Activated naive CD4-positive, alpha-beta T cell treated with anti-CD3 and anti-CD28 coated beads, Interleukin-2, amount 50 U/mL, for 24 hours (primary cell): Measurements from ENCODE around the gene MRNIP.

Source experiments
- H3K27ac Mint-ChIP-seq: one replicate; pipeline ENCODE4 v1.8.0; 2021; ENCODE audit warnings: mild to moderate bottlenecking, mixed read lengths
- H3K27me3 Mint-ChIP-seq: one replicate; pipeline ENCODE4 v1.8.0; 2021; ENCODE audit warnings: mixed read lengths
- H3K36me3 Mint-ChIP-seq: one replicate; pipeline ENCODE4 v1.8.0; 2021; ENCODE audit warnings: mixed read lengths
- H3K4me1 Mint-ChIP-seq: one replicate; pipeline ENCODE4 v1.8.0; 2021; ENCODE audit warnings: mixed read lengths
- H3K4me3 Mint-ChIP-seq: one replicate; pipeline ENCODE4 v1.8.0; 2021; ENCODE audit warnings: mild to moderate bottlenecking, mixed read lengths
- H3K9me3 Mint-ChIP-seq: one replicate; pipeline ENCODE4 v1.8.0; 2021; ENCODE audit warnings: mixed read lengths

MRNIP gene

DNA sequence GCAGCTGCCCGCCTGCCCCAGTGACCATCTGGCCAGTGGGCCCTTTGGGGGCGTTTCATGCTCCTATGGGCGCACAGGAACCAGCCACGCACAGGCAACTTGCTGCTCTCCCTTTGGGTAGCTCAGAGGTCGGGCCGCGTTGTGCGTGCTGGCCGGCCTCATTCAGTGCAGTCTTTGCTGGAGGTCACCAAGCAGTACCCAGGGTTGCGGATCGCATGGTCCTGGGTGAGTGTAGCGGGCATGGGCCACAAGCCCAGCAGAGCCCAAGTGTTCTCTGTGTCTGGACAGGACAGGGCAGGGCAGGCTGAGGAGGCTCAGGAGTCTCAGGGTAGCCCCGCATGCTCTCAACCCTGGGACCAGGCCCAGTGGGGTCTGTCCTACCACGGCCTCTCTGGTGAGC lies 9.9 kb upstream of the MRNIP start:
- H3K27ac Mint-ChIP-seq, result no peak overlapping the region
- peaks cover 4% of the 10 kb centered on the region for H3K36me3 Mint-ChIP-seq
- no peak overlapping the region for H3K4me3 Mint-ChIP-seq
- peaks cover 4% of the 10 kb centered on the region for H3K4me1 Mint-ChIP-seq
- H3K27me3 Mint-ChIP-seq, result no peaks in the 10 kb centered on the region
- no peaks in the 10 kb centered on the region for H3K9me3 Mint-ChIP-seq

DNA sequence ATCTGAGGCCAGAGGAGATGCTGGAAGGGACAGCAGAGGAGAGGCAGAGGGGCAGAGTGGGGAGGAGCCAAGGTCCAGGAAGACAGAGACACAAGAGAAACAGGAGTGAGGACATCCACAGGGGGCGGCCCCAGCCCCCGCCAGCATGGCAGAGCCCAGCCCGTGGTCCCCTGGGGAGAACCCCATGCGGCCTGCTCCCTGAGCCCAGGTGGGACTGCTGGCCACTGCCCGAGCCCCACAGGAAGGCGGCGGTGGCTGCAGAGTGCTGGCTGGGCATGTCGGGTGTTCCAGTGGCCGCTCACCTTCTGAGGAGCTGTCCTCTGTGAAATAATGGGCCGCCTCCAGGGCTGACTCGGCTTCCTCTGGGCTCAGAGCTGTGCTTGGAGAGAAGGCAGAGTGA lies 8.9 kb upstream of the MRNIP start:
- Mint-ChIP-seq H3K27ac (no peak overlapping the region), H3K4me1 (peaks cover 4% of the 10 kb centered on the region), H3K9me3 (no peaks in the 10 kb centered on the region), H3K4me3 (no peak overlapping the region), H3K27me3 (no peaks in the 10 kb centered on the region), H3K36me3 (peaks cover 6% of the 10 kb centered on the region)

DNA sequence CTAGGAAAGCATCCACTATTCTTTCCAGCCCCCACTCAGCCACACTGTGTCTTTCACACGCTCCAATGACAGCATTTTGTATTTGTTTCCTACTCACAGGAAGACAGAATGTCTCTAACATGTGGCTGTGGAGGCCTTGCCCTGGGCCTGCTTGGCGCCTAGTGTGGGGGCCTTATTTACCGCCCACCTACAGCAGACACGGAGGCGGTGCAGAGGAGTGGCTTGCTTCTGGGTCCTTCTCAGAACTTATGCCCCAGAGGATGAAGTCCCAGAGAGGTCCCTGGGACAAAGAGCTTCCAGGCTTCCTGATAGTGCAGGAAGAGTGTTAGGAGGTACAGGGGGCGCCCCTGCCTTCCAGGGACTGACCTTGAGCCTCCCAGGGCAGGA lies 8.5 kb upstream of the MRNIP start:
- Mint-ChIP-seq H3K27ac (no peak overlapping the region), H3K36me3 (peaks cover 7% of the 10 kb centered on the region), H3K4me3 (no peak overlapping the region)

DNA sequence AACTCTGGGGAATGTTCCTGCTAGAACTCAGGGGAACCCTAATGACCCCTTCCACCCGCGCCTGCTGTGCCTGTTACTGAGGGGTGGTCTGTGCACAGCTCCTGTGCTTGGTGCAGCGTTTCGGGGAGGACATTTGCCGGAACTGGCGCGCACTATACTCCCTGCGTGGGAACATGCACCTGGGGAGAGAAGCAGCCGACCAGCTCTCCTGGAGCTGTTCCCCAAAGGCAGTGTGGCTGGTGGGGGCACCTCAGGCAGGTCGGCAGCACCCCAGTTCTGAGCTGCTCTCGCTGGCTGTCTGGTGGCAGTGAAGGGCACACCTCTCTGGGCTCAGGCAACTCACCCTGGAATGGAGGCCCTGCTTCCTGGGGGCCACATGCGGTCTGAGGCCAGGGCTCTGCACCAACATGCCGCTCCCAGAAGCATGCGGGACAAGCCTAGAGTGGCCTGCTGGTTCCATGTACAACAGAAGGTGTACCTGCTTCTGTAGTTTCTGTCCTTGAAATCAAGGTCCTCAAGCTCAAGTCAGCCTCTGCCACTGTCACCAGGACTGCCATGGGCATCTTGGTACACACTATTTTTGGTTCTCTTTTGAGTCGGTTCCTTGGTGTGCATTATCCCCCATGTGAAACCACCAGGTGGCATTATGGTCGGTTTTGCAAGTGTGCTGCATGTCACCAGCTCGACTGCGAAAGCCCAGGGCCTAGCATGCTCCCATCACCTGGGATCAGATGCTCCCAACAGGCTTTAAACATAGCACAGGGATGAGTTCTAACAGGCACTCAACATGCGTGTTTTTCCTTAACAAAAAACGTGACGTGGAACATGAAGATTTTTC lies 7.8 kb upstream of the MRNIP start:
- no peaks in the 10 kb centered on the region for H3K27me3 Mint-ChIP-seq
- no peaks in the 10 kb centered on the region for H3K9me3 Mint-ChIP-seq
- H3K36me3 Mint-ChIP-seq, result peaks cover 7% of the 10 kb centered on the region
- peaks cover 4% of the 10 kb centered on the region for H3K4me1 Mint-ChIP-seq
- no peak overlapping the region for H3K4me3 Mint-ChIP-seq
- no peak overlapping the region for H3K27ac Mint-ChIP-seq

More for the DNA sequence above, 8.5 kb upstream of the MRNIP start:
- H3K9me3 Mint-ChIP-seq, result no peaks in the 10 kb centered on the region
- H3K4me1 Mint-ChIP-seq, result peaks cover 4% of the 10 kb centered on the region
- H3K27me3 Mint-ChIP-seq, result no peaks in the 10 kb centered on the region

DNA sequence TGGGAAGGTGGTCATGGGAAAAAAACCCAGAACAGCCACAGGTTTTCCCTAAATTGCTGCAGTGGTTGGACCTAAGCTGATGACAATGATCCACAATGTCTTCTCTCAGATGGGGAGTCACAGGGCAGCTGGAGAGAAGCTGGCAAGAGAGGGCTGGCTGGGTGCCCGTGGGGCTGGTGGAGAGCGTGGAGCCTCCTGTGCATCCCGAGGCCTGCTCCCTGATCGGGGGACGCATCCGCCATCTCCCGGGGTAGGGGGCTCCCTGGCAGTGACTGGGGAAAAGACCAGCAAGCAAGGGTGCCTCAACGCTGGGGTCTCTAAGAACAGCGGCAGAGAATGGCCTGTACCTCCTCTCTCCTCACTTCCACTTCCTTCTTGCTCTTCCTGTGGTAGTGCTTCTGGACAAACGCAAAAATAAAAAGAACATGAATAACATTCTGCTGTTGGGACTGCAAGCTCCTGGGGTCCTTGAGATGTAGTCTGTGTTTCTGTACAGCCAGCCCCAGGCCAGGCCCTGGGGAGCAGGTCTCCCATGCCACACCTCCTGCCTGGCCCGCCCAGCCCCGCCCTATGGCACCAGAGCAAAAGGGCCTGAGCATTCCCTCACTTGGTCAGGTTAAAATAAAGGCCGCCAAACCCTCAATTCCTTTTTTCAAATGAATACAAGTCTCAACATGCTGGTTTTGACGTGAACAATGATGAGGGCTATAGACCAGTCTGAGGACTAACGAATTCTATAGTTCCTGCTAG lies 7.0 kb upstream of the MRNIP start:
- peaks cover 5% of the 10 kb centered on the region for H3K36me3 Mint-ChIP-seq
- H3K9me3 Mint-ChIP-seq, result no peaks in the 10 kb centered on the region
- H3K4me3 Mint-ChIP-seq, result no peak overlapping the region
- H3K4me1 Mint-ChIP-seq, result peaks cover 4% of the 10 kb centered on the region
- H3K27ac Mint-ChIP-seq, result no peak overlapping the region
- no peaks in the 10 kb centered on the region for H3K27me3 Mint-ChIP-seq

DNA sequence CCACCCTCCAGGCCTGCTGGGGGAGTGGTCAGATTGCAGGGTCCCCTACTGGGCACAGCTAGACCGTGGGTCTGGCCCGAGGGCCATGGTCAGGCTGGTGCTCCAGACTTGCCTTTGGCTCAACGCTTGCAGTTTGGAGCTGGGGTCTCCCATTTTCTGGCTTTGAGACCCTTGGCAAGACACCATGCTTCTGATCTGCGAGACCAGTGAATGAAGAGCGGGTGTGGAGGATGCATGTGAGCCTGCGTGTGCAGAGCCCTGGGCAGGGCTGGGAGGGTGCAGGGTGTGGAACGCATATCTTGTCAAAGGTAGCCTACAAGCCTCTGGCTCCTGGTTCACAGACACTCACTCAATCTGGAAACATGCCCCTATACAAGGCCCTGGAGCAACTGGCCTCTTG lies 6.1 kb upstream of the MRNIP start:
- Mint-ChIP-seq H3K27me3 (no peaks in the 10 kb centered on the region), H3K36me3 (peaks cover 5% of the 10 kb centered on the region), H3K27ac (no peak overlapping the region), H3K9me3 (no peaks in the 10 kb centered on the region), H3K4me3 (no peak overlapping the region), H3K4me1 (peaks cover 4% of the 10 kb centered on the region)

DNA sequence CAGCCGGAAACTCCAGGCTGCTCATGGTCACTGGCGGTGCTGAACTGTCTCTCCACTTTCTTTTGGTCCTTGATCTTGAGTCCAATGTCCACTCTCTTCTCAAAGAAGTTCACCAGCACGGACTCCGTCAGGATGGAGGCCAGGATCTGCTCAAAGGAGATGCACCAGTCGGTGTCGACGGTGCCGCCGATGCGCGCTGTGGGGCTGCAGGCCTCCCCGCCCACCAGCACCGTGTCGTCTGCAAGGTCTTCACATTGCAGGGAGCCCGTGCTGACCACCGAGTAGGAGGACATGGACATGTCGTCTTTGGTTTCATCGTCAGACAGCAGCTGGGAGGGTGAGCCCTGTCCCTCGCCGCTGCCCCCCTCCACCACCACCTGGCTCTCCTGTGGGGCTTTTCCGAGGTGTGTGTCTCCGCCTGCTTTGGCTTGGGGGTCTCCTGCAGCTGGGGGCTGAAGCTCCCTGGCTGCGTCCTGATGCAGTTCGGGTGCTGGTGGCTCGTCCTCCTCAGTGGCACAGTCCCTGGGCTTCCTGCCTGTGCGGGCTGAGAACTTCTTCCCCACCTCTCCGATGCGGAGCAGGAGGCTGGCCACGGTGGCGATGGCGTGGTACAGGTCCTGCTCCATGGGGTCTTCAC lies 5.0 kb upstream of the MRNIP start:
- H3K4me1 Mint-ChIP-seq, result peaks cover 4% of the 10 kb centered on the region
- peaks cover 5% of the 10 kb centered on the region for H3K36me3 Mint-ChIP-seq
- H3K9me3 Mint-ChIP-seq, result no peaks in the 10 kb centered on the region
- no peaks in the 10 kb centered on the region for H3K27me3 Mint-ChIP-seq
- H3K4me3 Mint-ChIP-seq, result no peak overlapping the region
- H3K27ac Mint-ChIP-seq, result no peak overlapping the region

DNA sequence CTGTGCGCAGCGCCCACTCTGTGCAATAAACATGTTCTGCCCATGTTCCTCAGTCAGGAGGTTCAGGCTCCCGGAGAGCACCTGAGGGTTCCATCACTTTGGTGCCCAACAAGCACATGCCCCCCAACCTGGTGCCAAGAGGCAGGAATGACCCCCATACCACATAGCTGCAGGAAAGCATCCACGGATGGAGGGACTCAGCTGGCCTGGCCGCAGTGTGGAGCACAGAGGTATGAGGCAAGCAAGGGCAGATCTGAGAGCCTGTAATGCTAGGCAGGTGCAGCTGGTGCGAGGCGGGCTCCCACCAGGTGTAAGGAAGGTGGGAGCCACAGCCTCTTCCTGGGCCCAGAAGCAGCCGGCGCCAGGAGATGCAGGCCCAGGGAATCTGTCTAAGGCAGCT lies 4.3 kb upstream of the MRNIP start:
- Mint-ChIP-seq H3K4me1 (peaks cover 11% of the 10 kb centered on the region), H3K36me3 (peaks cover 5% of the 10 kb centered on the region), H3K27me3 (no peaks in the 10 kb centered on the region), H3K27ac (no peak overlapping the region), H3K4me3 (no peak overlapping the region), H3K9me3 (no peaks in the 10 kb centered on the region)

DNA sequence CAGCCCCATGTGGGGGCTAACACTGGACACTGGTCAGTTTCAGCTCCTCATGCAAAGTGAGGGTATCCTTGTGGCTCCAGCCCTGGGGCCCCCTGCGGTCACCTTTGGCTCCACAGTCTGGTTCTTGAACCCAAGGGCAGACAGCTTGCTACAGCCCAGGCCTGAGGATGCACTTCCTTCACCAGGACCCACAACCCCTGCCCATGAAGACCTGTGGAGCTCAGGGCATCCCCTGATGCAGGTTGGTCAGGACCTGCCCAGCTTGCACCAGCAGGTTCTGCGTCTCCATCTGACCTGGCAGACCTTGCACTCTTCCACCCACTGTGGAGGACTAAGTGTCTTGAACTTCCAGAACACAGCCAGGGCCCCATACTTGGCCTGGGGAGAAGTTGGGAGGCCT lies 3.7 kb upstream of the MRNIP start:
- no peaks in the 10 kb centered on the region for H3K9me3 Mint-ChIP-seq
- H3K27me3 Mint-ChIP-seq, result no peaks in the 10 kb centered on the region
- peaks cover 16% of the 10 kb centered on the region for H3K4me1 Mint-ChIP-seq
- H3K36me3 Mint-ChIP-seq, result peaks cover 5% of the 10 kb centered on the region
- H3K4me3 Mint-ChIP-seq, result no peak overlapping the region
- H3K27ac Mint-ChIP-seq, result no peak overlapping the region

DNA sequence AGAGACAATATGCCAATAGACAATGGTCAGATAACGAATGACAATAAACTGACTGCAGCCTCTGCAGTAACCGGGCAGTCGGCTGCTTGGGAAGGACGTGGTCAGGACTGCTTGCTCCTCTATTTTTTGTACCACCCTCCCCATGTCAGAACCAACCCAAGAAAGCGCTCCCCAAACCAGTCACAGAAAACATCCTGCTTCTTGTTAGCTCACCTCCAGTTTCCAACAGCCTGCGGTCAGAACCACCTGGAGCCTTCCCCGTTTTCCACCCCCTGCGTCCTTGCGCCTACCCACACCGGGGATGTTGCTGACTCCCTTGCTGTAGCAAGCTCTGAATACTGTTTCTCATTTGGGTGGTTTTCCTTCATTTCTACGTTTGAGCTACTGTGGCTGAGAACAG lies 1.7 kb upstream of the MRNIP start:
- H3K36me3 Mint-ChIP-seq, result peaks cover 5% of the 10 kb centered on the region
- no peaks in the 10 kb centered on the region for H3K27me3 Mint-ChIP-seq
- no peaks in the 10 kb centered on the region for H3K9me3 Mint-ChIP-seq
- peaks cover 16% of the 10 kb centered on the region for H3K4me1 Mint-ChIP-seq
- peak overlapping the region; percentile 76 for H3K4me3 Mint-ChIP-seq
- peak overlapping the region; percentile 72 for H3K27ac Mint-ChIP-seq

DNA sequence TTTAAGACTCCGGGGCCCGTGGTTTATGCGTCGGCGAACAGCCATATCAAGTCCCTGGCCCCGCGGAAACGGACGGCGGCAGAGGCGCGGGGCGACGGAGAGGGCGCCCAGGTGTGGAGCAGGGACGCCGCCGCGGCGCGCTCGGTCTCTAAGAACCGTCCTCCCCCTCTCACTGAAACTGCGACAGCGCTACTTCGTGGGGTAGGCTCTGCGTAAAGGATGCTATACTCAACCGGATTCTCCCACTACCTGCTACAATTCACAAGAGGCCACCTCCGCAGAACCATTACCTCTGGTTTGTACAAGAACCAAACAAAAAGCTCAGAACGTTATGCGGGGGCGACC lies 404 bp downstream of the MRNIP start:
- H3K36me3 Mint-ChIP-seq, result peaks cover 3% of the 10 kb centered on the region
- H3K27me3 Mint-ChIP-seq, result no peaks in the 10 kb centered on the region
- peaks cover 18% of the 10 kb centered on the region for H3K4me1 Mint-ChIP-seq
- H3K4me3 Mint-ChIP-seq, result peak overlapping the region; percentile 97
- H3K9me3 Mint-ChIP-seq, result no peaks in the 10 kb centered on the region
- peak overlapping the region; percentile 92 for H3K27ac Mint-ChIP-seq

DNA sequence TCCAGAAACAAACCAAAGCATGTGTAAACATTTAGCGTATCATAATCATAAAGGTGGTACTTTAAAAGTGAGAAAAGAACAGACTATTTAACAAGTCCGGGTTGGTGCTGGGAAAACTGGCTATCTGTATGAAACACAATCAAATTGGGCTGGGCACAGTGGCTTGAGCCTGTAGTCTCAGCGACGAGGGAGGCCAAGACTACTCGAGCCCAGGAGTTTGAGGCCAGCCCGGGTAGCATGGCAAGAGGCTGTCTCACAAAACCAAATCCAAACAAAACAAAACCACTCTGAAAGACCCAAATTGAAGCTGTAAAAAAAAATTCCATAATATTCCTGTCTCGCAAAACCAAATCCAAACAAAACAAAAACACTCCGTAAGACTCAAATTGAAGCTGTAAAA lies 4.3 kb downstream of the MRNIP start:
- Mint-ChIP-seq H3K27ac (no peak overlapping the region), H3K27me3 (no peaks in the 10 kb centered on the region), H3K4me3 (no peak overlapping the region), H3K4me1 (peaks cover 18% of the 10 kb centered on the region), H3K9me3 (no peaks in the 10 kb centered on the region), H3K36me3 (peaks cover 7% of the 10 kb centered on the region)

DNA sequence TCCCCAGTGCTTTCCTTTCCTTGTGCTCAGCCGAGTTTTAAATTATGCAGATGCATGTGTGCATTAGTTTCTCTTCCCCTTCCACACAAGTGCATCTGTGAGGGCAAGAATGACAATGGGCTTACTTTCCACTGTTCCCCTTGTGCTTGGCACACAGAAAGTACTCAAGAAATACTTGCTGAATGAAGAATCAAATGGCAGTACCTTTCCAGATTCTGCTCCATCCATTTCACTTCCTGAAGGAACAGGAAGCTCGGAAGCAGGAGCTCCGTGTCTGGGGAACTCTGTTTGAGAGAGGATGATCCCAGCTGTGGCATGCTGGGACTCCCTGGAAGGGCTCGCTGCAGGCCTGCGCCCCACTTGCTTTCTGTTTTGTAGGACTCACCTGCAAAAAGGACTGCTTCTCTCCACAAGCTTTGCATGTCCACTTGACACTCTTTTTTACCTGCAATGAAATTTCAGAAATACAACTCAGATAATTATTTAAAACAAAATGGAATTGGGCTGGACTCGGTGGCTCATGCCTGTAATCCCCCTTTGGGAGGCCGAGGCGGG lies 5.5 kb downstream of the MRNIP start:
- peaks cover 7% of the 10 kb centered on the region for H3K36me3 Mint-ChIP-seq
- H3K27ac Mint-ChIP-seq, result no peak overlapping the region
- no peak overlapping the region for H3K4me3 Mint-ChIP-seq
- H3K9me3 Mint-ChIP-seq, result no peaks in the 10 kb centered on the region
- peaks cover 13% of the 10 kb centered on the region for H3K4me1 Mint-ChIP-seq
- H3K27me3 Mint-ChIP-seq, result no peaks in the 10 kb centered on the region

DNA sequence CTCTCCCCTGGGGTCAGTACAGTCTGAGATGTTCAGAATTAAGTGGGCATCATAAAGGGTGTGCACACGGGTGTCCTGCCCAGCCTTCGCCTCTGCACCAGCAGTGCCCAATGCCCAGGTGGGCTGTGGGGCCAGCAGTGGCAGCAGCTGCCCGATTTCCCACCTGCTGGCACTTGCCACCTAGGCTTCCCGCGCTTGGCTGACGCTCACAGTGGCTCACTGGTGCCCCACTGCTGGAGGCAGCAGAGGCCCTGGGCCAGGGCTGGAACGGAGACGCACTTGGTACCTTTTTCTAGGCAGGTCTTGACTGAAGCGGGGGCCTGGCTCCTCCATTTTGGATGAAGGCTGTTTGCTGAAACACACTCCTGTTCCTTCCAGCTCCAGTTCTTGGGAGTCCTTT lies 17.0 kb downstream of the MRNIP start:
- Mint-ChIP-seq H3K27me3 (no peaks in the 10 kb centered on the region), H3K4me3 (no peak overlapping the region), H3K4me1 (peaks cover 7% of the 10 kb centered on the region), H3K9me3 (peaks cover 5% of the 10 kb centered on the region), H3K27ac (peak overlapping the region; percentile 59), H3K36me3 (peaks cover 9% of the 10 kb centered on the region)

DNA sequence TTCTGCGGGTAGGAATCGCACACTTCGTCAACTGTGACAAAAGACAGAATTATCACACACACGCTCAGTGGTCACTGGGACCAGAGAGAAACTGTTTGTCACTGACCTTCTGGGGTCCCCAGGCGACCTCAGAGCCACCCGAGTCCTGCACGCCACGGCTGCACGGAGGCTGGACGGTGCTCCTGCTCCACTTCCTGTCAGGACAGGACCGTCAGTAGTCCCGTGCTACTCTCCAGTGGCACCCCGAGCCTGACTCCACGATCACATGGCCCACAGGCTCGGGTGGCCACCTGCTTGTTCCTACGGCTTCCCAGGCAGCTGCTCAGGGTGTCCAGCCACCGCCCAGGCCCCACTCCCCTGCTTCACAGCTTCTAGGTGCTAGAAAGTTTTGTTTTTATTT lies 17.9 kb downstream of the MRNIP start:
- Mint-ChIP-seq H3K9me3 (peaks cover 5% of the 10 kb centered on the region), H3K4me1 (peaks cover 16% of the 10 kb centered on the region), H3K27me3 (no peaks in the 10 kb centered on the region), H3K4me3 (no peak overlapping the region), H3K36me3 (peaks cover 11% of the 10 kb centered on the region), H3K27ac (no peak overlapping the region)

DNA sequence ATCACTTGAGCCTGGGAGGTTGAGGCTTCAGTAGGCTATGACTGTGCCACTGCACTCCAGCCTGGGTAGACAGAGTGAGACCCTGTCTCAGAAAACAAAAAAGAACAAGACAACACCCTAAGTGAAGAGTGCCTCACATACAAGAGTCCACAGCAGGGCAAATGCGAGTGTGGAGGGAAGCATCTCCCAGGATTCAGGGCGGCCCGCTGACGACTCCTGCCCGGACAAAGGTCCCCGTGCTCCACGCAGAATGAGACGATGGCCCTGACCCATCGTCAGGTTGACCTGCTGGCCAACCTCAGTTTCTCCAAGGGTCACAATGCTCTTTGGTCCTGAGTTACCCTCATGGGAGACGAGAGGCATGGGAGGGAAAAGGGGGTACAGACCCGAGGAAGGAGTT lies 18.3 kb downstream of the MRNIP start:
- Mint-ChIP-seq H3K36me3 (peaks cover 13% of the 10 kb centered on the region), H3K27me3 (no peaks in the 10 kb centered on the region), H3K27ac (no peak overlapping the region), H3K4me3 (no peak overlapping the region), H3K9me3 (peaks cover 5% of the 10 kb centered on the region), H3K4me1 (peaks cover 18% of the 10 kb centered on the region)
